OCI-LY1 (cell line): ENCODE measurements around the gene AURKAIP1.

Experiments used
- H2AFZ ChIP-seq: fragments of 200-600 bp; sonication (generic), shearing (Covaris generic); 2 replicates; pipeline ENCODE4 v1.6.0; 2014; ENCODE audit warnings: antibody characterized with exemption, mild to moderate bottlenecking, low read length
- H3F3A ChIP-seq: fragments of 200-600 bp; sonication (generic), shearing (Covaris generic); 2 replicates; pipeline ENCODE4 v1.6.0; 2014; ENCODE audit warnings: mild to moderate bottlenecking, antibody characterized with exemption, low read length, moderate library complexity; ENCODE audit not compliant: insufficient read depth
- H3K27ac ChIP-seq: fragments of 200-600 bp; sonication (generic); 2 replicates; pipeline ENCODE4 v1.5.1; 2014; ENCODE audit warnings: low read length, mixed run types, mild to moderate bottlenecking, low read depth; ENCODE audit not compliant: poor library complexity, severe bottlenecking
- H3K27me3 ChIP-seq: fragments of 200-600 bp; sonication (generic); 2 replicates; pipeline ENCODE4 v1.6.0; 2014; ENCODE audit warnings: antibody characterized with exemption, mild to moderate bottlenecking, low read length, moderate library complexity; ENCODE audit not compliant: insufficient read depth
- H3K36me3 ChIP-seq: fragments of 200-600 bp; sonication (generic); 2 replicates; pipeline ENCODE4 v1.6.1; 2014; ENCODE audit warnings: mild to moderate bottlenecking, antibody characterized with exemption, low read length, moderate library complexity, mixed read lengths; ENCODE audit not compliant: insufficient read depth
- H3K4me1 ChIP-seq: fragments of 200-600 bp; sonication (generic); 2 replicates; pipeline ENCODE4 v1.5.1; 2014; ENCODE audit warnings: mild to moderate bottlenecking, low read length, moderate library complexity; ENCODE audit not compliant: insufficient read depth, severe bottlenecking
- H3K4me2 ChIP-seq: fragments of 200-600 bp; sonication (generic), shearing (Covaris generic); 2 replicates; pipeline ENCODE4 v1.6.1; 2014; ENCODE audit warnings: low read length
- H3K4me3 ChIP-seq: fragments of 200-600 bp; sonication (generic); 2 replicates; pipeline ENCODE4 v1.5.1; 2014; ENCODE audit warnings: low read length, low read depth, mild to moderate bottlenecking, mixed read lengths; ENCODE audit not compliant: poor library complexity, severe bottlenecking
- H3K79me2 ChIP-seq: fragments of 200-600 bp; shearing (Covaris generic); 2 replicates; pipeline ENCODE4 v1.6.1; 2016; ENCODE audit warnings: mixed run types, low read length, mixed read lengths; ENCODE audit not compliant: insufficient read depth
- H3K9ac ChIP-seq: fragments of 200-600 bp; sonication (generic), shearing (Covaris generic); 2 replicates; pipeline ENCODE4 v1.6.1; 2014; ENCODE audit warnings: mild to moderate bottlenecking, low read length, mixed read lengths
- H3K9me2 ChIP-seq: fragments of 200-600 bp; sonication (generic), shearing (Covaris generic); 2 replicates; pipeline ENCODE4 v1.6.1; 2014; ENCODE audit warnings: low read depth, mild to moderate bottlenecking, low read length, mixed read lengths
- H3K9me3 ChIP-seq: fragments of 200-600 bp; shearing (Covaris generic); 2 replicates; pipeline ENCODE4 v1.6.1; 2014; ENCODE audit warnings: low read length, mixed read lengths
- H4K20me1 ChIP-seq: fragments of 200-600 bp; sonication (generic), shearing (Covaris generic); 2 replicates; pipeline ENCODE4 v1.6.0; 2016; ENCODE audit warnings: mild to moderate bottlenecking, low read length; ENCODE audit not compliant: insufficient read depth
- EZH2 ChIP-seq: fragments of 200-600 bp; sonication (generic), shearing (Covaris generic); IDR thresholded peaks from 2 replicates; pipeline ENCODE4 v1.8.0; 2017; ENCODE audit warnings: borderline replicate concordance, mixed run types, mild to moderate bottlenecking, antibody characterized with exemption, low read length, moderate library complexity, mixed read lengths
- TF ChIP-seq, protein P1 (sequence below): fragments of 200-600 bp; sonication (generic), shearing (Covaris generic); IDR thresholded peaks from 2 replicates; pipeline ENCODE4 v1.5.1; 2017; ENCODE audit warnings: mild to moderate bottlenecking, antibody characterized with exemption, low read length, moderate library complexity, mixed read lengths

AURKAIP1 gene

DNA sequence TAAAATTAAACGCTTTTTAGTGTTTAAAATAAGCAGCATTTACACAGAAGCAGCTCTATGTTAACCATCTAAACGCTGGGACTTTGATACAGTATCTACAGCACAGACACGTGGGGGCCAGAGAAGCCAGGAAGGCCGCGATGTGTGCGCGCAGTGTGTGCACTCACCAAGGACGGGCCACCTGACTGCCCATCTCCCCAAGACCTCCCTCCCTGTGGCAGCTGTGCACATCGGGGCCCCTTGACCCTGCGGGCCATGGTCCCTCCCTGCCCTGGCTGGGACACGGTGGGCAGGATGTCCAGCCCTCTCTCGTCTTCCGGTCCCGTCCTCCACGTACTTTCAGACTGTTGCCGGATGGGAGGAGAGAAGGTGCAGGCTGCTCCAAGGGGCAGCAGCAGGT is 39.7 kb downstream of the AURKAIP1 start:
- no peaks in the 10 kb centered on the region for H3K9me2 ChIP-seq
- no peaks in the 10 kb centered on the region for H3K4me1 ChIP-seq
- no peaks in the 10 kb centered on the region; the same call in 1 of the 2 replicates for H3K36me3 ChIP-seq
- H2AFZ ChIP-seq: no peak overlapping the region
- TF ChIP-seq EZH2: no peak
- TF ChIP-seq, protein P1, sequence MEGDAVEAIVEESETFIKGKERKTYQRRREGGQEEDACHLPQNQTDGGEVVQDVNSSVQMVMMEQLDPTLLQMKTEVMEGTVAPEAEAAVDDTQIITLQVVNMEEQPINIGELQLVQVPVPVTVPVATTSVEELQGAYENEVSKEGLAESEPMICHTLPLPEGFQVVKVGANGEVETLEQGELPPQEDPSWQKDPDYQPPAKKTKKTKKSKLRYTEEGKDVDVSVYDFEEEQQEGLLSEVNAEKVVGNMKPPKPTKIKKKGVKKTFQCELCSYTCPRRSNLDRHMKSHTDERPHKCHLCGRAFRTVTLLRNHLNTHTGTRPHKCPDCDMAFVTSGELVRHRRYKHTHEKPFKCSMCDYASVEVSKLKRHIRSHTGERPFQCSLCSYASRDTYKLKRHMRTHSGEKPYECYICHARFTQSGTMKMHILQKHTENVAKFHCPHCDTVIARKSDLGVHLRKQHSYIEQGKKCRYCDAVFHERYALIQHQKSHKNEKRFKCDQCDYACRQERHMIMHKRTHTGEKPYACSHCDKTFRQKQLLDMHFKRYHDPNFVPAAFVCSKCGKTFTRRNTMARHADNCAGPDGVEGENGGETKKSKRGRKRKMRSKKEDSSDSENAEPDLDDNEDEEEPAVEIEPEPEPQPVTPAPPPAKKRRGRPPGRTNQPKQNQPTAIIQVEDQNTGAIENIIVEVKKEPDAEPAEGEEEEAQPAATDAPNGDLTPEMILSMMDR: no peak
- no peak overlapping the region for H3K9ac ChIP-seq
- H3K4me3 ChIP-seq: no peak overlapping the region
- H3K9me3 ChIP-seq: no peaks in the 10 kb centered on the region
- no peak overlapping the region for H3K27ac ChIP-seq
- H3K4me2 ChIP-seq: no peak overlapping the region
- no peaks in the 10 kb centered on the region for H4K20me1 ChIP-seq
- H3K27me3 ChIP-seq: no peaks in the 10 kb centered on the region
- H3F3A ChIP-seq: no peaks in the 10 kb centered on the region
- no peaks in the 10 kb centered on the region for H3K79me2 ChIP-seq

DNA sequence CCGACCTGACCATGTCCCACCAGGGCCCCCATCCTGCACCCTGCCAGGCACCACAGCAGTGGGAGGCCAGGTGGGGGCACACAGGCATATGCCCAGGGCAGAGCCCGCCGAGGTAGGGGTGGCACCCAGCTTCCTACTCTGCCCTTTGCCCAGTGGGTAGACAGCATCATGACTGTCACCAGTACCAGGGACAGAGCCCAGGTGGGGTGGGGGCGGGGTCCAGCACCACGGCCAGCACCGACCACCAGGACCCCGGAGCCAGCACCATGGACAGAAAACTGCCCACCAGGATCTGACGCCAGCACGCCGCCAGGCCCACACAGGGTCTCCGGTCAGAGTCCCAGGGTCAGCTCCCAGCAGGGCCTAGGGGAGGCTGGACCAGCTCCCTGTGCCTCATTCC is 40.2 kb downstream of the AURKAIP1 start:
- Histone ChIP-seq H3K9me2 (no peaks in the 10 kb centered on the region), H2AFZ (no peak overlapping the region), H3K4me2 (no peak overlapping the region), H3K9ac (no peak overlapping the region), H3K9me3 (no peaks in the 10 kb centered on the region), H3K27ac (no peak overlapping the region), H3K36me3 (no peaks in the 10 kb centered on the region; the same call in 1 of the 2 replicates), H3K27me3 (no peaks in the 10 kb centered on the region), H3K4me1 (no peaks in the 10 kb centered on the region), H4K20me1 (no peaks in the 10 kb centered on the region), H3K79me2 (no peaks in the 10 kb centered on the region), H3K4me3 (no peak overlapping the region), H3F3A (no peaks in the 10 kb centered on the region)
- no peak for TF ChIP-seq EZH2
- TF ChIP-seq, protein P1: no peak

DNA sequence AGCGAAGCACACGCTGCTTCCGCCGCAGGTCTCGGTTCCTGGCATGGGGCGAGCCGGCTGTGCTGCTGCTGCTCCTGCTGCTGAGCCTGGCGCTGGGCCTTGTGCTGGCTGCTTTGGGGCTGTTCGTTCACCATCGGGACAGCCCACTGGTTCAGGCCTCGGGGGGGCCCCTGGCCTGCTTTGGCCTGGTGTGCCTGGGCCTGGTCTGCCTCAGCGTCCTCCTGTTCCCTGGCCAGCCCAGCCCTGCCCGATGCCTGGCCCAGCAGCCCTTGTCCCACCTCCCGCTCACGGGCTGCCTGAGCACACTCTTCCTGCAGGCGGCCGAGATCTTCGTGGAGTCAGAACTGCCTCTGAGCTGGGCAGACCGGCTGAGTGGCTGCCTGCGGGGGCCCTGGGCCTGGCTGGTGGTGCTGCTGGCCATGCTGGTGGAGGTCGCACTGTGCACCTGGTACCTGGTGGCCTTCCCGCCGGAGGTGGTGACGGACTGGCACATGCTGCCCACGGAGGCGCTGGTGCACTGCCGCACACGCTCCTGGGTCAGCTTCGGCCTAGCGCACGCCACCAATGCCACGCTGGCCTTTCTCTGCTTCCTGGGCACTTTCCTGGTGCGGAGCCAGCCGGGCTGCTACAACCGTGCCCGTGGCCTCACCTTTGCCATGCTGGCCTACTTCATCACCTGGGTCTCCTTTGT is 41.3 kb downstream of the AURKAIP1 start:
- no peak for TF ChIP-seq EZH2
- TF ChIP-seq, protein P1: no peak
- H3K36me3 ChIP-seq: no peaks in the 10 kb centered on the region; the same call in 1 of the 2 replicates
- H3K9ac ChIP-seq: no peak overlapping the region
- H3K27ac ChIP-seq: no peak overlapping the region
- no peaks in the 10 kb centered on the region for H3K9me3 ChIP-seq
- H3K4me3 ChIP-seq: no peak overlapping the region
- no peaks in the 10 kb centered on the region for H4K20me1 ChIP-seq
- H3K79me2 ChIP-seq: no peaks in the 10 kb centered on the region
- no peaks in the 10 kb centered on the region for H3K9me2 ChIP-seq
- H3F3A ChIP-seq: no peaks in the 10 kb centered on the region
- H2AFZ ChIP-seq: no peak overlapping the region
- H3K4me2 ChIP-seq: no peak overlapping the region
- H3K4me1 ChIP-seq: no peaks in the 10 kb centered on the region
- no peaks in the 10 kb centered on the region for H3K27me3 ChIP-seq
